Activated CD4-positive, alpha-beta memory T cell treated with anti-CD3 and anti-CD28 coated beads, Interleukin-2, amount 10 ng/mL, durations not matched to agents 7 days and 5 days (primary cell): ENCODE results near the gene TEX48. TPM values are rescaled to one million over a fixed set of nuclear protein-coding genes. Genes with fewer than 3 reads are reported as not detected.
A peak's percentile ranks its signal among the peaks of the same experiment; 100 is the strongest.

ENCODE experiments used
- CTCF ChIA-PET: fragments of 350-600 bp; sonication (Branson Sonifier 250); formaldehyde crosslinking; loops from one replicate; lab custom pipeline; 2021; ENCODE audit warnings: antibody characterized with exemption, inconsistent platforms; lab: Charles Lee
- POLR2A ChIA-PET: fragments of 350-600 bp; sonication (Branson Sonifier 250); formaldehyde crosslinking; loops from one replicate; lab custom pipeline; 2021; ENCODE audit warnings: antibody characterized with exemption; lab: Charles Lee
- DNase-seq: peaks from one replicate; pipeline ENCODE4 v3.0.0-alpha.2; 2020
- H3K27ac Mint-ChIP-seq: one replicate; pipeline ENCODE4 v1.8.0; 2021; ENCODE audit warnings: mild to moderate bottlenecking, mixed read lengths
- H3K27me3 Mint-ChIP-seq: one replicate; pipeline ENCODE4 v1.8.0; 2021; ENCODE audit warnings: mixed read lengths
- H3K36me3 Mint-ChIP-seq: one replicate; pipeline ENCODE4 v1.8.0; 2021; ENCODE audit warnings: low read depth, mixed read lengths
- H3K4me1 Mint-ChIP-seq: one replicate; pipeline ENCODE4 v1.8.0; 2021; ENCODE audit warnings: mixed read lengths
- H3K4me3 Mint-ChIP-seq: one replicate; pipeline ENCODE4 v1.8.0; 2021; ENCODE audit warnings: mild to moderate bottlenecking, mixed read lengths
- H3K9me3 Mint-ChIP-seq: one replicate; pipeline ENCODE4 v1.8.0; 2021; ENCODE audit warnings: mixed read lengths
- total RNA-seq, 2 experiments: library from RNA; stranded (reverse); gene quantifications; one replicate each; pipeline ENCODE4 v1.2.3, GENCODE V29; 2021

Gene TEX48
- total RNA-seq, 2 experiments from 2014 or later = 0.48 to 1.5 TPM

- Mint-ChIP-seq H3K27me3 (peaks cover 12% of the 10 kb centered on the region), H3K4me1 (no peaks in the 10 kb centered on the region), H3K36me3 (no peaks in the 10 kb centered on the region)
Measured at GRCh38 chr9:114662081-114662989, 19.7 kb downstream of the TEX48 start.

GRCh38 chr9:114657705-114658104, 24.3 kb downstream of the TEX48 start, which contains the start of gene TEX53:
TEX53 (minus strand) TSS chr9:114657805; CDS start chr9:114657774, 31 bp downstream.
- Mint-ChIP-seq H3K27me3 (peaks cover 4% of the 10 kb centered on the region), H3K27ac (no peak within 1 kb of the TSS), H3K36me3 (no peaks in the 10 kb centered on the region), H3K4me3 (no peak within 1 kb of the TSS), H3K9me3 (no peaks in the 10 kb centered on the region), H3K4me1 (peaks cover 12% of the 10 kb centered on the region)
- ChIA-PET CTCF (interaction anchor here (1.2 to 1.6 kb wide), 2 partner anchors 252 to 357 kb away, joined by 4 read pairs; no protein-coding TSS in a partner anchor), POLR2A (no interaction called here)
- no peak for DNase-seq

More at GRCh38 chr9:114662081-114662989, 19.7 kb downstream of the TEX48 start:
- ChIA-PET CTCF (interaction anchor here (0.6 to 2.3 kb wide), 17 partner anchors 9 to 863 kb away, joined by 3 to 10 read pairs (median 4); partner anchors contain the start of gene TNFSF15), POLR2A (no interaction called here)
- no peak overlapping the region for H3K4me3 Mint-ChIP-seq
- no peak overlapping the region for H3K27ac Mint-ChIP-seq
- no peaks in the 10 kb centered on the region for H3K9me3 Mint-ChIP-seq
- peak; percentile 68 for DNase-seq

GRCh38 chr9:114656301-114656700, 25.7 kb downstream of the TEX48 start:
- no peak for DNase-seq
- Mint-ChIP-seq H3K4me3 (no peak overlapping the region), H3K27ac (no peak overlapping the region), H3K27me3 (no peaks in the 10 kb centered on the region), H3K4me1 (peaks cover 21% of the 10 kb centered on the region), H3K36me3 (peaks cover 3% of the 10 kb centered on the region), H3K9me3 (no peaks in the 10 kb centered on the region)
- POLR2A ChIA-PET = no interaction called here
- CTCF ChIA-PET = interaction anchor here (2.2 to 7.3 kb wide), 2 partner anchors 64 to 250 kb away, joined by 12 to 314 read pairs; no protein-coding TSS in a partner anchor

GRCh38 chr9:114655689-114656088, 26.3 kb downstream of the TEX48 start:
- CTCF ChIA-PET = interaction anchor here (2.2 to 7.3 kb wide), 3 partner anchors 63 to 249 kb away, joined by 12 to 314 read pairs (median 88); no protein-coding TSS in a partner anchor
- Mint-ChIP-seq H3K4me3 (no peak overlapping the region), H3K9me3 (no peaks in the 10 kb centered on the region), H3K27ac (no peak overlapping the region), H3K36me3 (peaks cover 3% of the 10 kb centered on the region), H3K4me1 (peaks cover 21% of the 10 kb centered on the region), H3K27me3 (no peaks in the 10 kb centered on the region)
- no peak for DNase-seq
- POLR2A ChIA-PET = no interaction called here

GRCh38 chr9:114653556-114654159, 28.3 kb downstream of the TEX48 start:
- H3K27me3 Mint-ChIP-seq = no peaks in the 10 kb centered on the region
- DNase-seq = peak; percentile 85
- ChIA-PET POLR2A (interaction anchor here (0.7 to 3.2 kb wide), 15 partner anchors 13 to 361 kb away, joined by 3 to 31 read pairs (median 4); partner anchors contain the start of genes AKNA, ATP6V1G1 and TMEM268), CTCF (interaction anchor here (0.5 to 7.3 kb wide), 84 partner anchors 8 to 873 kb away, joined by 3 to 314 read pairs (median 5); partner anchors contain the start of genes AKNA, ATP6V1G1, TMEM268 and TNFSF8)
- H3K27ac Mint-ChIP-seq = peak overlapping the region; percentile 36
- peaks cover 21% of the 10 kb centered on the region for H3K4me1 Mint-ChIP-seq
- no peaks in the 10 kb centered on the region for H3K9me3 Mint-ChIP-seq
- H3K36me3 Mint-ChIP-seq = peaks cover 3% of the 10 kb centered on the region
- H3K4me3 Mint-ChIP-seq = no peak overlapping the region

GRCh38 chr9:114652776-114653555, 29.0 kb downstream of the TEX48 start:
- Mint-ChIP-seq H3K9me3 (no peaks in the 10 kb centered on the region), H3K4me3 (no peak overlapping the region), H3K27ac (peak overlapping the region; percentile 41), H3K36me3 (peaks cover 5% of the 10 kb centered on the region), H3K4me1 (peaks cover 21% of the 10 kb centered on the region), H3K27me3 (no peaks in the 10 kb centered on the region)
- no peak for DNase-seq
- CTCF ChIA-PET = interaction anchor here (0.5 to 7.3 kb wide), 85 partner anchors 9 to 873 kb away, joined by 3 to 314 read pairs (median 5); partner anchors contain the start of genes AKNA, ATP6V1G1, TMEM268 and TNFSF8
- POLR2A ChIA-PET = interaction anchor here (0.7 to 3.2 kb wide), 15 partner anchors 36 to 361 kb away, joined by 3 to 31 read pairs (median 4); partner anchors contain the start of genes AKNA, ATP6V1G1 and TMEM268

GRCh38 chr9:114643896-114644295, 38.1 kb downstream of the TEX48 start:
- peaks cover 57% of the 10 kb centered on the region for H3K36me3 Mint-ChIP-seq
- ChIA-PET CTCF (interaction anchor here (1.1 to 3.7 kb wide), 4 partner anchors 9 to 238 kb away, joined by 3 to 11 read pairs (median 6); no protein-coding TSS in a partner anchor), POLR2A (no interaction called here)
- H3K9me3 Mint-ChIP-seq = no peaks in the 10 kb centered on the region
- H3K4me3 Mint-ChIP-seq = no peak overlapping the region
- H3K27ac Mint-ChIP-seq = no peak overlapping the region
- no peaks in the 10 kb centered on the region for H3K27me3 Mint-ChIP-seq
- DNase-seq = no peak
- no peaks in the 10 kb centered on the region for H3K4me1 Mint-ChIP-seq

GRCh38 chr9:114643001-114643400, 39.0 kb downstream of the TEX48 start:
- DNase-seq = no peak
- no peak overlapping the region for H3K27ac Mint-ChIP-seq
- no peaks in the 10 kb centered on the region for H3K9me3 Mint-ChIP-seq
- no peaks in the 10 kb centered on the region for H3K4me1 Mint-ChIP-seq
- no peak overlapping the region for H3K4me3 Mint-ChIP-seq
- no peaks in the 10 kb centered on the region for H3K27me3 Mint-ChIP-seq
- ChIA-PET CTCF (interaction anchor here (1.4 kb wide), 1 partner anchor 11 kb away, joined by 4 read pairs; no protein-coding TSS in a partner anchor), POLR2A (no interaction called here)
- peaks cover 55% of the 10 kb centered on the region for H3K36me3 Mint-ChIP-seq

GRCh38 chr9:114641967-114642366, 40.0 kb downstream of the TEX48 start:
- ChIA-PET CTCF (interaction anchor here (1.4 kb wide), 1 partner anchor 12 kb away, joined by 4 read pairs; no protein-coding TSS in a partner anchor), POLR2A (no interaction called here)
- Mint-ChIP-seq H3K27me3 (no peaks in the 10 kb centered on the region), H3K4me1 (no peaks in the 10 kb centered on the region), H3K36me3 (peaks cover 52% of the 10 kb centered on the region), H3K27ac (no peak overlapping the region), H3K4me3 (no peak overlapping the region), H3K9me3 (no peaks in the 10 kb centered on the region)
- DNase-seq = no peak

- Mint-ChIP-seq H3K36me3 (peaks cover 44% of the 10 kb centered on the region), H3K4me1 (no peaks in the 10 kb centered on the region), H3K27me3 (no peaks in the 10 kb centered on the region), H3K27ac (no peak overlapping the region), H3K9me3 (no peaks in the 10 kb centered on the region), H3K4me3 (no peak overlapping the region)
- no peak for DNase-seq
- ChIA-PET POLR2A (no interaction called here), CTCF (interaction anchor here (1.0 to 3.4 kb wide), 2 partner anchors 15 to 233 kb away, joined by 3 to 16 read pairs; no protein-coding TSS in a partner anchor)
Measured at GRCh38 chr9:114638404-114638803, 43.6 kb downstream of the TEX48 start.

- POLR2A ChIA-PET = no interaction called here
- peaks cover 50% of the 10 kb centered on the region for H3K36me3 Mint-ChIP-seq
- no peak overlapping the region for H3K27ac Mint-ChIP-seq
- H3K27me3 Mint-ChIP-seq = no peaks in the 10 kb centered on the region
- no peaks in the 10 kb centered on the region for H3K4me1 Mint-ChIP-seq
- H3K9me3 Mint-ChIP-seq = no peaks in the 10 kb centered on the region
- CTCF ChIA-PET = no interaction called here
- no peak for DNase-seq
- H3K4me3 Mint-ChIP-seq = no peak overlapping the region
Measured at GRCh38 chr9:114634387-114634786, 47.6 kb downstream of the TEX48 start.
